Fibroblast of the aortic adventitia (primary cell): Measurements from ENCODE around the gene RASA1. TPM values are rescaled to one million over a fixed set of nuclear protein-coding genes. Genes with fewer than 3 reads are reported as not detected.
"Not testable (repeated sequence)": the region's sequence is repeated elsewhere in the genome, so short reads cannot be mapped to it uniquely, and the experiment has no call there.

Experiments used
- DNase-seq: peaks from one replicate; pipeline ENCODE4 v3.0.0-alpha.2; 2010; ENCODE audit warnings: low read depth
- H3K4me3 ChIP-seq: 2 replicates; pipeline ENCODE4 v1.5.1; 2011; ENCODE audit warnings: low read depth, mild to moderate bottlenecking, control low read depth, low read length, moderate library complexity
- CTCF ChIP-seq: IDR thresholded peaks from 2 replicates; pipeline ENCODE4 v1.5.1; 2011; ENCODE audit warnings: mild to moderate bottlenecking, low read length, control low read depth, inconsistent platforms; ENCODE audit not compliant: insufficient read depth
- total RNA-seq: library from RNA; depleted of rRNA; stranded (reverse); fragments of >200 nt; gene quantifications from 2 replicates; pipeline ENCODE4 v1.2.3, GENCODE V29; 2012; ENCODE audit warnings: low replicate concordance

The RASA1 gene
- total RNA-seq, 1 donor, result 46.2 TPM

- no peak for TF ChIP-seq CTCF
- no peak for DNase-seq
- no peak overlapping the region for H3K4me3 ChIP-seq
These were observed 35.6 kb downstream of the RASA1 start for GRCh38 chr5:87303324-87303723.

GRCh38 chr5:87306090-87306489 is 38.4 kb downstream of the RASA1 start:
- H3K4me3 ChIP-seq, DNase-seq: not testable (repeated sequence)

GRCh38 chr5:87307796-87308423 is 40.2 kb downstream of the RASA1 start:
- no peak for DNase-seq
- H3K4me3 ChIP-seq, result no peak overlapping the region
- TF ChIP-seq CTCF, result no peak

- no peak for TF ChIP-seq CTCF
- DNase-seq, result no peak
- H3K4me3 ChIP-seq, result no peak overlapping the region
These were observed 44.0 kb downstream of the RASA1 start for GRCh38 chr5:87311405-87312279.

- TF ChIP-seq CTCF, result no peak
- no peak overlapping the region for H3K4me3 ChIP-seq
These were observed 45.5 kb downstream of the RASA1 start for GRCh38 chr5:87313216-87313615.

GRCh38 chr5:87319469-87319868 is 51.8 kb downstream of the RASA1 start:
- H3K4me3 ChIP-seq, result no peak overlapping the region
- no peak for DNase-seq
- no peak for TF ChIP-seq CTCF

More at GRCh38 chr5:87313216-87313615, 45.5 kb downstream of the RASA1 start:
- no peak for DNase-seq

GRCh38 chr5:87321605-87322004 is 53.9 kb downstream of the RASA1 start:
- DNase-seq, result no peak
- H3K4me3 ChIP-seq, result no peak overlapping the region
- TF ChIP-seq CTCF, result no peak
